HG02870 (cell line): ENCODE measurements around the gene HSPBAP1.
A peak's percentile ranks its signal among the peaks of the same experiment; 100 is the strongest.
"Not testable (repeated sequence)": the region's sequence is repeated elsewhere in the genome, so short reads cannot be mapped to it uniquely, and the experiment has no call there.

ENCODE experiments used
- ATAC-seq: cut with Tn5 transposase; IDR thresholded peaks from one replicate; pipeline ENCODE4 v1.9.1; 2021; ENCODE audit warnings: mild to moderate bottlenecking, moderate library complexity; ENCODE audit not compliant: unreplicated experiment

Gene HSPBAP1

GRCh38 chr3:122786066-122786465, 7.6 kb downstream of the HSPBAP1 start:
- ATAC-seq: no peak

- ATAC-seq: no peak
Observed at GRCh38 chr3:122785231-122785630, 8.4 kb downstream of the HSPBAP1 start.

- ATAC-seq: no peak
Observed at GRCh38 chr3:122784436-122784835, 9.2 kb downstream of the HSPBAP1 start.

GRCh38 chr3:122782804-122783203, 10.8 kb downstream of the HSPBAP1 start:
- no peak for ATAC-seq

GRCh38 chr3:122777563-122777962, 16.1 kb downstream of the HSPBAP1 start:
- no peak for ATAC-seq

GRCh38 chr3:122776675-122777468, 16.8 kb downstream of the HSPBAP1 start:
- ATAC-seq: no peak

- ATAC-seq: peak; percentile 29
Observed at GRCh38 chr3:122774564-122774963, 19.1 kb downstream of the HSPBAP1 start.

- peak; percentile 75 for ATAC-seq
Observed at GRCh38 chr3:122773944-122774509, 19.6 kb downstream of the HSPBAP1 start.

- ATAC-seq: no peak
Observed at GRCh38 chr3:122772827-122773226, 20.8 kb downstream of the HSPBAP1 start.

GRCh38 chr3:122770521-122771202, 23.0 kb downstream of the HSPBAP1 start:
- ATAC-seq: no peak

GRCh38 chr3:122767540-122768372, 25.9 kb downstream of the HSPBAP1 start:
- ATAC-seq: no peak

GRCh38 chr3:122766430-122766829, 27.2 kb downstream of the HSPBAP1 start:
- no peak for ATAC-seq

- ATAC-seq: no peak
Observed at GRCh38 chr3:122760453-122761271, 33.0 kb downstream of the HSPBAP1 start.

GRCh38 chr3:122758877-122759560, 34.6 kb downstream of the HSPBAP1 start:
- ATAC-seq: no peak

GRCh38 chr3:122755491-122755890, 38.1 kb downstream of the HSPBAP1 start:
- ATAC-seq: no peak

- no peak for ATAC-seq
Observed at GRCh38 chr3:122754929-122755328, 38.7 kb downstream of the HSPBAP1 start.

- ATAC-seq: no peak
Observed at GRCh38 chr3:122748347-122748746, 45.3 kb downstream of the HSPBAP1 start.

- ATAC-seq: not testable (repeated sequence)
Observed at GRCh38 chr3:122747295-122747694, 46.3 kb downstream of the HSPBAP1 start.

- ATAC-seq: no peak
Observed at GRCh38 chr3:122745369-122746021, 48.1 kb downstream of the HSPBAP1 start.
